ENCODE measurements around the gene NKTR.

NKTR gene

GRCh38 chr3:42682301-42683070 lies 82.0 kb downstream of the NKTR start:
- no peak for DNase-seq (ENCODE audit: low spot score)

GRCh38 chr3:42683875-42684598 lies 83.6 kb downstream of the NKTR start:
- no peak for DNase-seq (ENCODE audit: low spot score)

DNA sequence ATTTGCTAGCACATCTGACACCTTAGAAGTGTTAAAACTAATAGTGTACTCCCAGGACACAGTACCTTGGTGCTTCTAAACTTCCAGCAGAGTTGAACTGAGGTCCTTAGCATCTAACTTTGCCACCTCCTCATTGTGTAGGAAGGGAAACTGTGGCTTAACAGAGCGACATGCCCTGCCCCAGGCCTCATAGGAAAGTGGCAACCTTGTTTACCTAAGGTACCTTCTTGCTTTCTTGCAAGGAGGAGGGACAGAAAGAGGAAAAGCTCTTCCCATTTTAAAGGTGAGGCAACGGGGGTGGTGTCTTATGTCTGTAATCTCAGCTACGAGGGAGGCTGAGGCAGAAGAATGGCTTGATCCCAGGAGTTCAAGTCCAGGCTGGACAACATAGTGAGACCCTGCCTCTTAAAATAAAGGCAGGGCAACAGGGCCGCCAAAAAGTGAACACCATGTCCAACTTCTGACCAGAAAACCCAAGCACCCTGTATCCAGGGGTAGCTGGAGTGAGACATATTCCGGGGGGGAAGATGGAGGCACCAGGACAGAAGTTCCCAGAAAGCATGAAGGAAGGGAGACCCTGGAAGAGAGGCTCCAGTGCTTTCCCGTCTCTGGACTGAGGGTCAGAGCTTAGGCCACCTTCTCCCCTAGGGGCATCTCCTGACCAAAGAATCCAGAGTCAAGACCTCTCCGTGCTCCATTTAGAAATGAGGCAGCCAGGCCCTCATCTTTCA lies 84.3 kb downstream of the NKTR start:
- DNase-seq (ENCODE audit: low spot score), result no peak

DNA sequence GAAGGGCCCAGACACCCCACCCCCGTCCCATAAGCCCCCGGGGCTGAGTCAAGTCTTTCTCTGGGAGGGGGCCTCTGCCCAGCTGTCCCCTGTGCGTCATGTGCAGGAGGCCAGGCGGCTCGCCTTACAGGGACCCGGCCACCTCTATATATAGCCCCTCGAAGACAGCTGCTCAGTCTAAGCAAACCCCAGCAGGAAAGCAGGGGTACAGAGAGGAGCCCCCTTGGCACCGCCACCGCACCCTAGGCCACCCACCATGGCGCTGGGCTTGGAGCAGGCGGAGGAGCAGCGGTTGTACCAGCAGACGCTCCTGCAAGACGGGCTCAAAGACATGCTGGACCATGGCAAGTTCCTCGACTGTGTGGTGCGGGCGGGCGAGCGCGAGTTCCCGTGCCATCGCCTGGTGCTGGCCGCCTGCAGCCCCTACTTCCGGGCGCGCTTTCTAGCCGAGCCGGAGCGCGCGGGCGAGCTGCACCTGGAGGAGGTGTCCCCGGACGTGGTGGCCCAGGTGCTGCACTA lies 84.9 kb downstream of the NKTR start, which contains the start of gene KLHL40:
TSS of gene KLHL40 (plus strand) at position 175 of the 519 bp plus-strand sequence. CDS start at position 257, 82 bp downstream.
- DNase-seq (ENCODE audit: low spot score), result no peak

DNA sequence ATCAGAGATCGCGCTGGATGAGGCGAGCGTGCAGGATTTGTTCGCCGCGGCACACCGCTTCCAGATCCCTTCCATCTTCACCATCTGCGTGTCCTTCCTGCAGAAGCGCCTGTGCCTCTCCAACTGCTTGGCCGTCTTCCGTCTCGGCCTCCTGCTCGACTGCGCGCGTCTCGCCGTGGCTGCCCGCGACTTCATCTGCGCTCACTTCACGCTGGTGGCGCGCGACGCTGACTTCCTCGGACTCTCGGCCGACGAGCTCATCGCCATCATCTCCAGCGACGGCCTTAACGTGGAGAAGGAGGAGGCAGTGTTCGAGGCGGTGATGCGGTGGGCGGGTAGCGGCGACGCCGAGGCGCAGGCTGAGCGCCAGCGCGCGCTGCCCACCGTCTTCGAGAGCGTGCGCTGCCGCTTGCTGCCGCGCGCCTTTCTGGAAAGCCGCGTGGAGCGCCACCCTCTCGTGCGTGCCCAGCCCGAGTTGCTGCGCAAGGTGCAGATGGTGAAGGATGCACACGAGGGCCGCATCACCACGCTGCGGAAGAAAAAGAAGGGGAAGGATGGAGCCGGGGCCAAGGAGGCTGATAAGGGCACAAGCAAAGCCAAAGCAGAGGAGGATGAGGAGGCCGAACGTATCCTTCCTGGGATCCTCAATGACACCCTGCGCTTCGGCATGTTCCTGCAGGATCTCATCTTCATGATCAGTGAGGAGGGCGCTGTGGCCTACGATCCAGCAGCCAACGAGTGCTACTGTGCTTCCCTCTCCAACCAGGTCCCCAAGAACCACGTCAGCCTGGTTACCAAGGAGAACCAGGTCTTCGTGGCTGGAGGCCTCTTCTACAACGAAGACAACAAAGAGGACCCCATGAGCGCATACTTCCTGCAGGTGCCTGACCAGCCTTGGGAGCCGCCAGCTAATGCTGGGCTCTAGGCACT lies 85.7 kb downstream of the NKTR start:
- DNase-seq (ENCODE audit: low spot score), result no peak

GRCh38 chr3:42686832-42687650 lies 86.6 kb downstream of the NKTR start:
- no peak for DNase-seq (ENCODE audit: low spot score)

- no peak for DNase-seq (ENCODE audit: low spot score)
These were observed 87.5 kb downstream of the NKTR start for GRCh38 chr3:42688016-42688415.

DNA sequence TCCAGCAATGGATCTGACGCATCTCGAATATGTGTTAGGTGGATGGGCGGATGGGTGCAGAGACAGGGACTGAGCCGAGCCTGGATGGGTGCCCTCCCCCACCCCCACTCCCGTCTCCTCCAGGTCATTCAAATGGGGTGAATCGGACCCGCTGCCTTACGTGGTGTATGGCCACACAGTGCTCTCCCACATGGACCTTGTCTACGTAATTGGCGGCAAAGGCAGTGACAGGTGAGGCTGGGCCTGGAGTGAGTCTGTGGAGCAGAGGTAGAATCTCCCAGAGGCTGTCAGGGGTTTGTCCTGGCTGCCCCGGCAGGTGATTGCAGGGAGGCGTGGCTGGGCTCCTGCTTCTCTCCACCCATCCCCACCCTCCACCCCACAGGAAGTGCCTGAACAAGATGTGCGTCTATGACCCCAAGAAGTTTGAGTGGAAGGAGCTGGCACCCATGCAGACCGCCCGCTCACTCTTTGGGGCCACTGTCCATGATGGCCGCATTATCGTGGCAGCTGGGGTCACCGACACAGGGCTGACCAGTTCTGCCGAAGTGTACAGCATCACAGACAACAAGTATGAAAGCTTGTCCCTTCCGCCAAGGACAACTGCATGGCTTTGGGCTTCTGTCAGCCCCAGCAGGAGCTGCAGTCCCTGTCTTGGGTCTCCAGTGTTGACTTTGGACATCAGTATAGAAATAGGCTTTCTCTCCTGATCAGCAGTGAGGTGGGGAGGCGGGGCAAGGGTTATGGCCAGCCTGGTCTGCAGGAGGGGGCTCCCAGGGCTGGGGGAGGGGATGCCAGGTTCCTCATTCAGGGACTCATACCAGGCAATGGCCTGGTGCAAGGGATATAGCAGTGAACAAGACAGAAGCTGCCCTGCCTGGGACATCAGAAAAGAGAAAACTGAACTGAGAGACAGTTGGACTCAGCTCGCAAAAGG lies 88.3 kb downstream of the NKTR start:
- DNase-seq (ENCODE audit: low spot score), result no peak

GRCh38 chr3:42689421-42690014 lies 89.0 kb downstream of the NKTR start:
- DNase-seq (ENCODE audit: low spot score), result no peak

- DNase-seq (ENCODE audit: low spot score), result no peak
These were observed 89.7 kb downstream of the NKTR start for GRCh38 chr3:42690191-42690590.

GRCh38 chr3:42690766-42691680 lies 90.5 kb downstream of the NKTR start:
- no peak for DNase-seq (ENCODE audit: low spot score)

DNA sequence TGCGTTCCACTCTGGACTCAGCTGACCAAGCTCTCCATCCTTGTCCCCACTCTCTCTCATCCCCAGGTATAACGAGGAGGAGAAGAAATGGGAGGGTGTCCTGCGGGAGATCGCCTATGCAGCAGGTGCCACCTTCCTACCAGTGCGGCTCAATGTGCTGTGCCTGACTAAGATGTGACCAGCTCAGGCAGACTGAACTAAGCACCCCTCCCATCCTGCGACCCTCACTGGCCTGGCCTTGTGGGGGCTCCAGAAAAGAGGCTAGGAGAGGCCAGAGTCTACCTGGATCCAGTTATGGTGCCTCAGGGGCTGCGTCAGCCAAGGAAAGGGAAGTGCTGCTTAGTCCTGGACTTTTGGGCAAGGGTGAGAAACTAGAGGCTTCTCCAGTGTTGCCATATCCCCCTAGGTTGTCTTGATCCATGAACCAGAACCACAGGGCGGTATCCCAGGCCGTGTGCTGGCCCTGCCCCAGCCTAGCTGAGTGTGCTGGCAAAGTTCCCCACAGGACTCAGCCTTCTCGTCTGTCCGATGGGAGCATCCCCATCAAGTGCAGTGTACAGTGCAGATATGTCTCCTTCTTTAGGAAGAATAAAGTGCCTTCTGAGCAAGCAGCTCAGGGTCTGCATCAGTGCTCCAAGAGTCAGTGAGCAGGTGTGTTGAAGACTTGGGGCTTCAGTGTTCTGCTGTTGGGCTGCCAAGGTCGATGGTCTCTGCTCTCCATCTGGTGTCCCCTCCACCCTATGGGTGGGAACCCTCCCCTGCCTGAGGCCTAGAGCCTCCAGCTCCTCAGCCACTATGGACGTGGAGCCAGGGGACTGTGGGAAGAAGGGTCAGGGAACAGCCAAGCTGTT lies 91.6 kb downstream of the NKTR start:
- DNase-seq (ENCODE audit: low spot score), result no peak

GRCh38 chr3:42692667-42693529 lies 92.4 kb downstream of the NKTR start:
- no peak for DNase-seq (ENCODE audit: low spot score)

DNA sequence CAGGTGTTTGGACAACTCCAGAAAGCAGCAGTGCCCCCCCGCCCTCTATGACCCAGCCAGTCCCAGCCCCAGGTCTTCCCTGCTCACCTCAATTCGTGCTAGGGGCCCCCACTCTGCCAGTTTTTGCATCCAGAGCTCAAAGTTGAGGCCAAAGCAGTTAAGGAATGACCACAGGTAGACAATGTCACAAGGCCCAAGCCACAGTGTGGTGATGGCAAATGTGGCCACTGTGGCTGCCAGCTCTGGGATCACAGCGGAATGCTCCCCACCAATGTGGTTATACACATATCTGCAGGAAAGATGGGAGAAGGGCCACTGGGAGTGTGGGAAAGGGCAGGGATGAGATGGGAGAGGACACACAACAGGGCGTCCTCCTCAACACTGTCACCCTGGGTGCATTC lies 93.0 kb downstream of the NKTR start:
- no peak for DNase-seq (ENCODE audit: low spot score)

DNA sequence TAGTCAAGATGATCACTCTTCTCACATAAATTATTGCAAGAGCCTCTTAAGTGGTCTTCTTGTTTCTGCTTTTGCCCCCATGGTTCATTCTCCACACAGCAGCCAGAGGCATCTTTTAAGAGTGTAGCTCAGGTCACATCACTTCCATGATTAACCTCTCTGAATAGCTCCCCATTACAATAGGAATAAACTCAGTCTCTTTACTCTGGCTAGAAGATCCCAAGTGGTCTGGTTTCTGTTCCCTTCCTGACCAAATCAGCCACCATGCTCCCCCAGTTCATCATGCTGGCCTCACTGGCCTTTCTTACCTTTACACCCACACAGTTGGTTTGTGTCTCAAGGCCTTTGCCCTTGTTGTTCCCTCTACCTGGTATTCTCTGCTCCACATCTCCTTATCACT lies 93.9 kb downstream of the NKTR start:
- no peak for DNase-seq (ENCODE audit: low spot score)

Measured in hematopoietic multipotent progenitor cell treated with erythropoietin and hydrocortisone succinate and interleukin-3 and kit ligand, for 15 days (in vitro differentiated cells).